ENCODE results near the gene CCL4. TPM values are rescaled to one million over a fixed set of nuclear protein-coding genes. Genes with fewer than 3 reads are reported as not detected.
A peak's percentile ranks its signal among the peaks of the same experiment; 100 is the strongest.
"Not testable (repeated sequence)": the region's sequence is repeated elsewhere in the genome, so short reads cannot be mapped to it uniquely, and the experiment has no call there.

Gene CCL4
- total RNA-seq, result 10 to 100 TPM; 26.1 to 73.9 TPM

- peaks cover 20% of the 10 kb centered on the region for H3K27me3 Mint-ChIP-seq
- not testable (repeated sequence) for H3K9me3 Mint-ChIP-seq; H3K4me1 Mint-ChIP-seq; H3K36me3 Mint-ChIP-seq (ENCODE audit: low read depth)
- peak within 1 kb of the TSS; percentile 36 for H3K4me3 Mint-ChIP-seq
- H3K27ac Mint-ChIP-seq, result peak within 1 kb of the TSS; percentile 31
- ATAC-seq (replicated peaks), result peak; percentile 74
These were observed at the start of gene CCL4 for GRCh38 chr17:36103401-36103975. Gene CCL4 (plus strand): TSS chr17:36103827. CDS start chr17:36103906, 79 bp downstream.

- H3K27me3 Mint-ChIP-seq, result peaks cover 11% of the 10 kb centered on the region
- no peak overlapping the region for H3K27ac Mint-ChIP-seq
- no peak overlapping the region for H3K4me3 Mint-ChIP-seq
- H3K36me3 Mint-ChIP-seq (ENCODE audit: low read depth), result no peaks in the 10 kb centered on the region
- H3K4me1 Mint-ChIP-seq, result no peaks in the 10 kb centered on the region
- no peak for ATAC-seq (replicated peaks)
- H3K9me3 Mint-ChIP-seq, result peaks cover 2% of the 10 kb centered on the region
These were observed 48.5 kb upstream of the CCL4 start for GRCh38 chr17:36055171-36055570.

GRCh38 chr17:36055921-36056520 lies 47.6 kb upstream of the CCL4 start:
- H3K27ac Mint-ChIP-seq, result no peak overlapping the region
- H3K9me3 Mint-ChIP-seq, result no peaks in the 10 kb centered on the region
- H3K36me3 Mint-ChIP-seq (ENCODE audit: low read depth), result no peaks in the 10 kb centered on the region
- no peak for ATAC-seq (replicated peaks)
- H3K4me1 Mint-ChIP-seq, result no peaks in the 10 kb centered on the region
- H3K4me3 Mint-ChIP-seq, result no peak overlapping the region
- peaks cover 9% of the 10 kb centered on the region for H3K27me3 Mint-ChIP-seq

GRCh38 chr17:36057911-36058310 lies 45.7 kb upstream of the CCL4 start:
- no peak for ATAC-seq (replicated peaks)
- H3K36me3 Mint-ChIP-seq (ENCODE audit: low read depth), result no peaks in the 10 kb centered on the region
- H3K27me3 Mint-ChIP-seq, result peaks cover 9% of the 10 kb centered on the region
- H3K9me3 Mint-ChIP-seq, result no peaks in the 10 kb centered on the region
- no peaks in the 10 kb centered on the region for H3K4me1 Mint-ChIP-seq
- no peak overlapping the region for H3K27ac Mint-ChIP-seq
- H3K4me3 Mint-ChIP-seq, result no peak overlapping the region

- H3K9me3 Mint-ChIP-seq, result no peaks in the 10 kb centered on the region
- H3K4me3 Mint-ChIP-seq, result no peak overlapping the region
- no peak overlapping the region for H3K27ac Mint-ChIP-seq
- peaks cover 11% of the 10 kb centered on the region for H3K27me3 Mint-ChIP-seq
- no peak for ATAC-seq (replicated peaks)
- H3K4me1 Mint-ChIP-seq, result no peaks in the 10 kb centered on the region
- H3K36me3 Mint-ChIP-seq (ENCODE audit: low read depth), result no peaks in the 10 kb centered on the region
These were observed 44.2 kb upstream of the CCL4 start for GRCh38 chr17:36059406-36059805.

GRCh38 chr17:36060816-36061215 lies 42.8 kb upstream of the CCL4 start:
- H3K9me3 Mint-ChIP-seq, result no peaks in the 10 kb centered on the region
- H3K27ac Mint-ChIP-seq, result no peak overlapping the region
- no peaks in the 10 kb centered on the region for H3K36me3 Mint-ChIP-seq (ENCODE audit: low read depth)
- no peak for ATAC-seq (replicated peaks)
- H3K27me3 Mint-ChIP-seq, result peaks cover 12% of the 10 kb centered on the region
- H3K4me3 Mint-ChIP-seq, result no peak overlapping the region
- no peaks in the 10 kb centered on the region for H3K4me1 Mint-ChIP-seq

- Mint-ChIP-seq H3K36me3 (ENCODE audit: low read depth) (no peaks in the 10 kb centered on the region), H3K9me3 (no peaks in the 10 kb centered on the region), H3K27me3 (peaks cover 21% of the 10 kb centered on the region), H3K4me1 (no peaks in the 10 kb centered on the region), H3K27ac (no peak within 1 kb of the TSS), H3K4me3 (no peak within 1 kb of the TSS)
- ATAC-seq (replicated peaks), result no peak
These were observed 39.7 kb upstream of the CCL4 start, which contains the start of gene CCL18 for GRCh38 chr17:36063786-36064541. Gene CCL18 (plus strand): TSS chr17:36064272. CDS start chr17:36064343, 71 bp downstream.

GRCh38 chr17:36066365-36066985 lies 37.2 kb upstream of the CCL4 start:
- Mint-ChIP-seq H3K4me3 (no peak overlapping the region), H3K4me1 (no peaks in the 10 kb centered on the region), H3K36me3 (ENCODE audit: low read depth) (no peaks in the 10 kb centered on the region), H3K27ac (no peak overlapping the region), H3K27me3 (peaks cover 20% of the 10 kb centered on the region), H3K9me3 (no peaks in the 10 kb centered on the region)
- peak; percentile 52 for ATAC-seq (replicated peaks)

GRCh38 chr17:36068524-36068923 lies 35.1 kb upstream of the CCL4 start:
- H3K36me3 Mint-ChIP-seq (ENCODE audit: low read depth), result no peaks in the 10 kb centered on the region
- H3K27ac Mint-ChIP-seq, result no peak overlapping the region
- H3K4me3 Mint-ChIP-seq, result no peak overlapping the region
- no peak for ATAC-seq (replicated peaks)
- peaks cover 20% of the 10 kb centered on the region for H3K27me3 Mint-ChIP-seq
- no peaks in the 10 kb centered on the region for H3K4me1 Mint-ChIP-seq
- no peaks in the 10 kb centered on the region for H3K9me3 Mint-ChIP-seq

GRCh38 chr17:36069136-36069535 lies 34.5 kb upstream of the CCL4 start:
- Mint-ChIP-seq H3K4me3 (no peak overlapping the region), H3K27me3 (peaks cover 19% of the 10 kb centered on the region), H3K36me3 (ENCODE audit: low read depth) (no peaks in the 10 kb centered on the region), H3K4me1 (no peaks in the 10 kb centered on the region), H3K9me3 (no peaks in the 10 kb centered on the region), H3K27ac (no peak overlapping the region)
- ATAC-seq (replicated peaks), result no peak

GRCh38 chr17:36070427-36070826 lies 33.2 kb upstream of the CCL4 start:
- Mint-ChIP-seq H3K4me3 (no peak overlapping the region), H3K36me3 (ENCODE audit: low read depth) (no peaks in the 10 kb centered on the region), H3K27ac (no peak overlapping the region), H3K9me3 (no peaks in the 10 kb centered on the region), H3K27me3 (peaks cover 16% of the 10 kb centered on the region), H3K4me1 (no peaks in the 10 kb centered on the region)
- no peak for ATAC-seq (replicated peaks)

GRCh38 chr17:36071751-36072150 lies 31.9 kb upstream of the CCL4 start:
- no peaks in the 10 kb centered on the region for H3K4me1 Mint-ChIP-seq
- no peaks in the 10 kb centered on the region for H3K36me3 Mint-ChIP-seq (ENCODE audit: low read depth)
- peaks cover 10% of the 10 kb centered on the region for H3K27me3 Mint-ChIP-seq
- no peak for ATAC-seq (replicated peaks)
- H3K4me3 Mint-ChIP-seq, result no peak overlapping the region
- H3K9me3 Mint-ChIP-seq, result no peaks in the 10 kb centered on the region
- H3K27ac Mint-ChIP-seq, result no peak overlapping the region

- H3K27ac Mint-ChIP-seq, result no peak overlapping the region
- H3K4me1 Mint-ChIP-seq, result no peaks in the 10 kb centered on the region
- no peaks in the 10 kb centered on the region for H3K36me3 Mint-ChIP-seq (ENCODE audit: low read depth)
- H3K27me3 Mint-ChIP-seq, result peaks cover 15% of the 10 kb centered on the region
- no peaks in the 10 kb centered on the region for H3K9me3 Mint-ChIP-seq
- ATAC-seq (replicated peaks), result peak; percentile 71
- no peak overlapping the region for H3K4me3 Mint-ChIP-seq
These were observed 31.1 kb upstream of the CCL4 start for GRCh38 chr17:36072431-36073121.

GRCh38 chr17:36074365-36074764 lies 29.3 kb upstream of the CCL4 start:
- Mint-ChIP-seq H3K36me3 (ENCODE audit: low read depth) (no peaks in the 10 kb centered on the region), H3K4me1 (no peaks in the 10 kb centered on the region), H3K27me3 (peaks cover 22% of the 10 kb centered on the region), H3K27ac (peak overlapping the region; percentile 52), H3K4me3 (no peak overlapping the region), H3K9me3 (no peaks in the 10 kb centered on the region)
- peak; percentile 89 for ATAC-seq (replicated peaks)
